ENCODE data around the gene SACM1L. TPM values are rescaled to one million over a fixed set of nuclear protein-coding genes. Genes with fewer than 3 reads are reported as not detected.

SACM1L gene
- total and polyA plus RNA-seq, 2 of the 8 experiments (the other 6 are each of a cell fraction or from before 2014, with no cell fraction given): 20.1 to 61.0 TPM

DNA sequence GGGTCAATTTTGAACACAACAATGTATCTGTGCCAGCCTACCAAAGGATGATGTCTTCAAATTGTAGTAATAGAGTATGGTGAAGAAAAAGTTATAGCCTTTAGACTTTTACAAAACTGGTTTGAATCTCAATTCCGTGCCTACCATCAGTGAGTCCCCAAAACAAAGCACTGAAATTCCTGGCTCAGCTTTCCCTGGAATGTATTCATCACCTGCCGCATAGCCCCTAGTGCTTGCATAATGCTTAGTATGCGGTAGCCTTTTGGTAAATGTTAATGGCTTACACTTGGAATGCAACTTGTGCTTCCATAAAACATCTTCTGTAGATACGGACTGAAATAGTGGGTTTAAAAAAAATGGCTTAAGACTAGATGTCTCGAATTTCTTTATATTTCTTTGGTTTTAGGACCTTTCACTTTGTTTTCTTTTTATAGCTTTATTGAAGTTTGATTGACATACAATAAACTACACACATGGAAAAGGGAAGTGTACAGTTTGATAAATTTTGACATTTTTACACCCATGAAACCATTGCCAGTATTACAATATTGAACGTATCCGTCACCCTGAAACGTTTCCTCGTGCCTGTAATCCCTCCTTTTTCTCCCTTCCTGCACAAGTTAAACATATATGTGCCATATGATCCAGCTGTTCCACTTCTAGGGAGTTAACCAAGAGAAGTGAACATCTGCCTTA, 12.1 kb downstream of the SACM1L start (continued):
- TF ChIP-seq, protein P1, sequence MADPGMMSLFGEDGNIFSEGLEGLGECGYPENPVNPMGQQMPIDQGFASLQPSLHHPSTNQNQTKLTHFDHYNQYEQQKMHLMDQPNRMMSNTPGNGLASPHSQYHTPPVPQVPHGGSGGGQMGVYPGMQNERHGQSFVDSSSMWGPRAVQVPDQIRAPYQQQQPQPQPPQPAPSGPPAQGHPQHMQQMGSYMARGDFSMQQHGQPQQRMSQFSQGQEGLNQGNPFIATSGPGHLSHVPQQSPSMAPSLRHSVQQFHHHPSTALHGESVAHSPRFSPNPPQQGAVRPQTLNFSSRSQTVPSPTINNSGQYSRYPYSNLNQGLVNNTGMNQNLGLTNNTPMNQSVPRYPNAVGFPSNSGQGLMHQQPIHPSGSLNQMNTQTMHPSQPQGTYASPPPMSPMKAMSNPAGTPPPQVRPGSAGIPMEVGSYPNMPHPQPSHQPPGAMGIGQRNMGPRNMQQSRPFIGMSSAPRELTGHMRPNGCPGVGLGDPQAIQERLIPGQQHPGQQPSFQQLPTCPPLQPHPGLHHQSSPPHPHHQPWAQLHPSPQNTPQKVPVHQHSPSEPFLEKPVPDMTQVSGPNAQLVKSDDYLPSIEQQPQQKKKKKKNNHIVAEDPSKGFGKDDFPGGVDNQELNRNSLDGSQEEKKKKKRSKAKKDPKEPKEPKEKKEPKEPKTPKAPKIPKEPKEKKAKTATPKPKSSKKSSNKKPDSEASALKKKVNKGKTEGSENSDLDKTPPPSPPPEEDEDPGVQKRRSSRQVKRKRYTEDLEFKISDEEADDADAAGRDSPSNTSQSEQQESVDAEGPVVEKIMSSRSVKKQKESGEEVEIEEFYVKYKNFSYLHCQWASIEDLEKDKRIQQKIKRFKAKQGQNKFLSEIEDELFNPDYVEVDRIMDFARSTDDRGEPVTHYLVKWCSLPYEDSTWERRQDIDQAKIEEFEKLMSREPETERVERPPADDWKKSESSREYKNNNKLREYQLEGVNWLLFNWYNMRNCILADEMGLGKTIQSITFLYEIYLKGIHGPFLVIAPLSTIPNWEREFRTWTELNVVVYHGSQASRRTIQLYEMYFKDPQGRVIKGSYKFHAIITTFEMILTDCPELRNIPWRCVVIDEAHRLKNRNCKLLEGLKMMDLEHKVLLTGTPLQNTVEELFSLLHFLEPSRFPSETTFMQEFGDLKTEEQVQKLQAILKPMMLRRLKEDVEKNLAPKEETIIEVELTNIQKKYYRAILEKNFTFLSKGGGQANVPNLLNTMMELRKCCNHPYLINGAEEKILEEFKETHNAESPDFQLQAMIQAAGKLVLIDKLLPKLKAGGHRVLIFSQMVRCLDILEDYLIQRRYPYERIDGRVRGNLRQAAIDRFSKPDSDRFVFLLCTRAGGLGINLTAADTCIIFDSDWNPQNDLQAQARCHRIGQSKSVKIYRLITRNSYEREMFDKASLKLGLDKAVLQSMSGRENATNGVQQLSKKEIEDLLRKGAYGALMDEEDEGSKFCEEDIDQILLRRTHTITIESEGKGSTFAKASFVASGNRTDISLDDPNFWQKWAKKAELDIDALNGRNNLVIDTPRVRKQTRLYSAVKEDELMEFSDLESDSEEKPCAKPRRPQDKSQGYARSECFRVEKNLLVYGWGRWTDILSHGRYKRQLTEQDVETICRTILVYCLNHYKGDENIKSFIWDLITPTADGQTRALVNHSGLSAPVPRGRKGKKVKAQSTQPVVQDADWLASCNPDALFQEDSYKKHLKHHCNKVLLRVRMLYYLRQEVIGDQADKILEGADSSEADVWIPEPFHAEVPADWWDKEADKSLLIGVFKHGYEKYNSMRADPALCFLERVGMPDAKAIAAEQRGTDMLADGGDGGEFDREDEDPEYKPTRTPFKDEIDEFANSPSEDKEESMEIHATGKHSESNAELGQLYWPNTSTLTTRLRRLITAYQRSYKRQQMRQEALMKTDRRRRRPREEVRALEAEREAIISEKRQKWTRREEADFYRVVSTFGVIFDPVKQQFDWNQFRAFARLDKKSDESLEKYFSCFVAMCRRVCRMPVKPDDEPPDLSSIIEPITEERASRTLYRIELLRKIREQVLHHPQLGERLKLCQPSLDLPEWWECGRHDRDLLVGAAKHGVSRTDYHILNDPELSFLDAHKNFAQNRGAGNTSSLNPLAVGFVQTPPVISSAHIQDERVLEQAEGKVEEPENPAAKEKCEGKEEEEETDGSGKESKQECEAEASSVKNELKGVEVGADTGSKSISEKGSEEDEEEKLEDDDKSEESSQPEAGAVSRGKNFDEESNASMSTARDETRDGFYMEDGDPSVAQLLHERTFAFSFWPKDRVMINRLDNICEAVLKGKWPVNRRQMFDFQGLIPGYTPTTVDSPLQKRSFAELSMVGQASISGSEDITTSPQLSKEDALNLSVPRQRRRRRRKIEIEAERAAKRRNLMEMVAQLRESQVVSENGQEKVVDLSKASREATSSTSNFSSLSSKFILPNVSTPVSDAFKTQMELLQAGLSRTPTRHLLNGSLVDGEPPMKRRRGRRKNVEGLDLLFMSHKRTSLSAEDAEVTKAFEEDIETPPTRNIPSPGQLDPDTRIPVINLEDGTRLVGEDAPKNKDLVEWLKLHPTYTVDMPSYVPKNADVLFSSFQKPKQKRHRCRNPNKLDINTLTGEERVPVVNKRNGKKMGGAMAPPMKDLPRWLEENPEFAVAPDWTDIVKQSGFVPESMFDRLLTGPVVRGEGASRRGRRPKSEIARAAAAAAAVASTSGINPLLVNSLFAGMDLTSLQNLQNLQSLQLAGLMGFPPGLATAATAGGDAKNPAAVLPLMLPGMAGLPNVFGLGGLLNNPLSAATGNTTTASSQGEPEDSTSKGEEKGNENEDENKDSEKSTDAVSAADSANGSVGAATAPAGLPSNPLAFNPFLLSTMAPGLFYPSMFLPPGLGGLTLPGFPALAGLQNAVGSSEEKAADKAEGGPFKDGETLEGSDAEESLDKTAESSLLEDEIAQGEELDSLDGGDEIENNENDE (IDR thresholded peaks at IDR 0.05; ENCODE audit: insufficient replicate concordance, low read length): peak; percentile 88
- TF ChIP-seq CBX5 (IDR thresholded peaks at IDR 0.05; ENCODE audit: low read depth, low read length) (no peak), TCF12 (IDR thresholded peaks at IDR 0.05; ENCODE audit: low read depth, low read length) (peak; percentile 84; the same call in 1 of the 2 replicates), KDM5A (IDR thresholded peaks at IDR 0.05; ENCODE audit: low read length) (no peak), POLR2AphosphoS5 (IDR thresholded peaks at IDR 0.05; ENCODE audit: low read depth, low read length) (no peak), CHD2 (IDR thresholded peaks at IDR 0.05; ENCODE audit: low read length) (no peak), GABPA (IDR thresholded peaks at IDR 0.05; ENCODE audit: borderline replicate concordance, insufficient read depth, low read length) (no peak), GTF2F1 (IDR thresholded peaks at IDR 0.05; ENCODE audit: borderline replicate concordance, low read depth, low read length) (no peak), SRF (IDR thresholded peaks at IDR 0.05; ENCODE audit: low read depth, low read length) (no peak), POLR2A (IDR thresholded peaks at IDR 0.05; ENCODE audit: control extremely low read depth in 1 of 2, low read depth in 2 of 2, low read length in 2 of 2) (peak in 1 of 2 experiments; percentile 54; a peak in 1 of 3 replicates), BRCA1 (IDR thresholded peaks at IDR 0.05; ENCODE audit: low read depth, low read length) (no peak)
- TF ChIP-seq, protein P2, sequence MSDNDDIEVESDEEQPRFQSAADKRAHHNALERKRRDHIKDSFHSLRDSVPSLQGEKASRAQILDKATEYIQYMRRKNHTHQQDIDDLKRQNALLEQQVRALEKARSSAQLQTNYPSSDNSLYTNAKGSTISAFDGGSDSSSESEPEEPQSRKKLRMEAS (IDR thresholded peaks at IDR 0.05): no peak

All from H1 (cell line).